NCI-H226 (cell line): ENCODE measurements around the gene LRMDA.

Experiments
- DNase-seq: peaks from one replicate; pipeline ENCODE4 v3.0.0-alpha.2; 2015

LRMDA gene

GRCh38 chr10:75801661-75802060, 370.2 kb downstream of the LRMDA start:
- no peak for DNase-seq

- no peak for DNase-seq
These were observed 371.7 kb downstream of the LRMDA start for GRCh38 chr10:75803121-75803520.

DNA sequence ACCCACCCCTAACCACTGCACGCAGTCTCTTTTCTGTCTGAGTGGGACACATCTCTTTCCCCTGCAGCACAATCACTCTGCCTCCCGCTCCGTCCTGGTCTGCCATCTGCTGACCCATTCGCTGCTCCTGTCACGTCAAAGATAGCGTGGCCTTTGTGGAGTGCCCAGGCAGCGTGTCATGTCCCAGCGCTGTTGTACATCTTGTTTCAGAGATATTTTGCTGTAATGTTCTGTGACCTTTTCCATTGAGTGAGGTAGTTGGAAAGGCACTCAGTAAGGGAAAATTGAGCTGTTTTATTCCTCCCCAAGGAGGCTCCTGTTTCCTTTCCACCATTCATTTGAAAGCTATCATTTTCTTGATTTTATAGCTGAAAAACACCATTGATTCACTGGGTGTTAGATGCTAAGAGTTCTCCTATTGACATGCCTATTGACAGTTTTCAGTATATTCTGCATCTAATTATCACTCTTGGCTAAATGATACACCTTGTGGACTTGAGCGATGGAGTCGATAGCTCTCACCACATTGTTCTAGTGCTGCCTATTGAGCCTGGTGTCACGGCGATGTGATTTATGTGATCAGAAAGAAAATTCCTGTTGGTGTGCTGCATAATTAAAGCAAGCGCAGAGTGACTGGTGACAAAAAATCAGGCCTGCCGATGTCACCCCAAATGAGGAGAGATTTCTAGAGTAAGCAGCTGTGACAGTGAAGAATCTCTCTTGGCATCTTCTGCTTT, 372.6 kb downstream of the LRMDA start:
- no peak for DNase-seq

DNA sequence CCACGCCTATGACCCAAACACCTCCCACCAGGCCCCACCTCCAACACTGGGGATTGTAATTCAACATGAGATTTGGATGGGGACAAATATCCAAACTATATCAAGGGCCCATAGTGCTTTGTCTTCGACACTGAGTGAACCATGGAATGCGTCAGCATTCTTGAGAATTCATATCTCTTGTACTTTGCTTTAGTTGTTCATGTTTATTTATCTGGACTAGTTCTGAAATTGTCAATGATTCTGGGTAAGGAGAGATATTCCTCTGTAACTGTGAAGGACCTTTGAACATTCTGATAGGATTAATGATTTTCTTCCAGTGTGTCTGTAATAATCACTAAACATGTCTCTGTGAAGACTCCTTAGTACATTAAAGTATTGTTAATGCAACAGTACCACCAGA, 374.8 kb downstream of the LRMDA start:
- DNase-seq, result no peak

GRCh38 chr10:75807456-75807855, 376.0 kb downstream of the LRMDA start:
- DNase-seq, result no peak

- DNase-seq, result no peak
These were observed 377.6 kb downstream of the LRMDA start for GRCh38 chr10:75809003-75809402.

DNA sequence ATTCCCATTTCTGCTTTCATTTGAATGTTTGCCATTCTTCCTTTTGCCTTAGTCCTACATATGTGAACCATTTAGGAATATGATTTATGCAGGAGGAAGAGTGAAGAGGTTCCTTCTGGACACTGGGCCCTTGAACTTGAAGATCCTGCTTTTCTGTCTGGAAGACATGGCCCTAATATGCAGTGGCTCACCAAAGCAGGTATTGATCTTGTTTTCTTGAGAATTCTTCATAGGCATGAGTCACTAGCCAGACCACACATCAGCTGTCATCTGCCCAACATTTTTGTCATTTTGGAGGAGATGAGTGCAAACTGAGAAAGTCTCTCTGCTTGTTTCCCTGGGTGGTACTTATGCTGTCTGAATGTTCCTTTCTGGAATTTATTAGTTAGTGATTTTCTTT, 382.6 kb downstream of the LRMDA start:
- DNase-seq, result no peak

DNA sequence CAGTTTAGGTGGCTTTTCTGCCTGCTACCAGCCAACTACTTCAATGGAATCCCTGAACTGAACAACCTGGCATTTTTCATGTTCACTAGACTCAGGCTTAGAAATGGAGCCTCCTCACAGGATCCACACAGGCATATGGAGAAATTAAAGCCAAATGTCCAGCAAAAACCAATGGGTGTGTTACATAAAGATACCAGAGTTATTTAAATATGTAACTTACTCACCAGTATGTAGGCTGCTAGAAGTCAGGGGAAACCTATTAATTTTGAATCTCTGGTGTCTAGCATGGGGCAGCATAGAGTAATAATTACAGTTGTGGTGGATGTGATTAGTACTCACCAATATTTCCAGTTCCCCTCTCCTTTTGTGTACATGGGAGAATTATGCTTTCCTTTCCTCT, 383.6 kb downstream of the LRMDA start:
- no peak for DNase-seq

- DNase-seq, result no peak
These were observed 385.8 kb downstream of the LRMDA start for GRCh38 chr10:75817198-75817597.

DNA sequence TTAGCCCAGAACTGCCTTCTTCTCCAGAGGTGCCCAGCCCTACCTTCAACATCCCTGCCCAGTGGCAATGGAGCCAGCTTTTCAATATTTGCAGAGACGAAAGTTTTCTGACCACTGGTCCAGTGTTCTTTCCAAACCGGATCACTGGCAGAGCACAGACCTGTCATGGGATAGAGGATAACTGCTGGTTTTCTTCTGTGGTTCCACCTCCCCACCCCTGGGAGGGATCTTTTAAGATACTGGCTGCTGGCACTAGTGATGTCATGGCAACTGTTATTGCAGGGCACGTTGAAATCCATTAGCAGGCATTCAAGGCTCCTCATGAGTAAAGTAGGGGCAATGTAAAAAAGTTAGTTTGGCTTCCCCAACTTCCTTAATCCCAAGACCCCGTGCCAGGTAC, 387.1 kb downstream of the LRMDA start:
- no peak for DNase-seq

DNA sequence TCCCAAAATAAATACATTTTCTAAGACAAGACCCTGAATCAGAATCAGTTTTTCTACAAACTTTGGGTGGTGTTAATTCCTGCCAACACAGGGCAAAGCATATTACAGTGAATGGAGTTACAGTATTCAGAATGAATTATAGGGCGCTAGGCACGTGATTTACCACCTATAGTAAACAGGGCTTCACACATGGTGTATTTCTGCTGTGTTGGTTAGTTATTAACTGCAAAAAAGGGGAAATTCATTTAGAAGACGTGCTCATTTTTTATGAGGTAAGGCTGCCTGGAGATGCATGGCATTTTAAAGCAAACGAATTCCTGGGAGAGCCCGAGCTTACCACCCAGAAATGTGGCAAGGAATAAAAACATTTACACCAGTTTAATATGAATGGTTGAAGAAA, 393.8 kb downstream of the LRMDA start:
- DNase-seq, result no peak

DNA sequence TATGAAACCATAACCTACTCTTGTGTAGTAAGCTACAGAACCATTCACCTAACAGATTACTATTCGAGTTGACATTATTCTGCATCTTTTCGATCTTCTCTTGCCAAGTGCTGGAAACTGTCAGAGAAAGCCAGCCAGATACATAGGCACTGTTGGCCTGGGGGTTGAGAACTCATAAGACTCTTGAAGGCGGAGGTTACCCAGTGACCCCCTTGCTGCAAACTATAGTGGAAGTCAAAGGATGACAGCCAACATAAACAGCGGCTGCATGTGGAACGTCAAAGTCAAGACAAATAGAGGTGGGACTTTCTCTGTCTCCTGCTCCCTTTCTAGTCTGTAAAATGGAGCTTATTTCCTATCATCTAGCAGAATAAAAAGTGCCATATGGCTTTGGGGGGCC, 394.2 kb downstream of the LRMDA start:
- no peak for DNase-seq

DNA sequence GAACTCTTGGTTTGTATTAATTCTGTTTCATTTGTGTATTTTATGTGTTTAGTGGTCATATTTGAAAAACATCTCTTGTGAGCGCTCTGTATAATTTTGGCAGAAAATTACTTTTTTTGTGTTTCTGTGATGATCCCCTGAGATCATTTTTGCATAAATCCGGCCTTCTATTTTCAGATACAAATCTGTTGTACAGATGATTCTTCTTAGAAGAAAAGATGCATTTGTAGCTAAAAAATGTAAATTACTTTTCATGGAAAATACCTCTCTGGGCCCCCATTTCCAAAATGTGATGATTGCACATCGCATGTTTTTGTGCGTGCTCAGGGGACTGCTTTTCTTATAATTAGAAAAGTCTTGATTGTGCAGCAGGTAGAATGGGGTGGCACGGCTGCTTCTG, 395.4 kb downstream of the LRMDA start:
- no peak for DNase-seq

GRCh38 chr10:75827587-75828021, 396.2 kb downstream of the LRMDA start:
- DNase-seq, result no peak

GRCh38 chr10:75828413-75828812, 397.0 kb downstream of the LRMDA start:
- DNase-seq, result no peak

- DNase-seq, result no peak
These were observed 404.6 kb downstream of the LRMDA start for GRCh38 chr10:75836064-75836463.

DNA sequence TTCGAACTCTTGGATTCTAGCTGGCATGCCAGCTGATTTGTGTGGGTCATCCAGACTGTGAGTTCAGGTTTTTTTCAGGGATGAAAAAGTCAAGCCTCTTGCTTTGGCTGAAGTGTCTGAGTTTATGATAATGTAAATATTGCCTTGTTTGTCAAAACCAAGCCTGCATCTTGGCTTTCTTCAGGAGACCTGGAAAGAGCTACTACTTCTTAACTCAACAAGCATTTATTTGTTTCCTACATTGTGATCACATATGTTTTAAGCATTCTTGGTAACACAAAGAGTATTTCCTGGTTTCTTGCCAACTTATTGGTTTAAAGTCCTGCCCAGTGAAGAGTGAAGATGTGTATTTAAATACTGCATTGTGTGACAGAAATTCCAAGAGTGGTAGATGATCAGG, 407.1 kb downstream of the LRMDA start:
- DNase-seq, result no peak

DNA sequence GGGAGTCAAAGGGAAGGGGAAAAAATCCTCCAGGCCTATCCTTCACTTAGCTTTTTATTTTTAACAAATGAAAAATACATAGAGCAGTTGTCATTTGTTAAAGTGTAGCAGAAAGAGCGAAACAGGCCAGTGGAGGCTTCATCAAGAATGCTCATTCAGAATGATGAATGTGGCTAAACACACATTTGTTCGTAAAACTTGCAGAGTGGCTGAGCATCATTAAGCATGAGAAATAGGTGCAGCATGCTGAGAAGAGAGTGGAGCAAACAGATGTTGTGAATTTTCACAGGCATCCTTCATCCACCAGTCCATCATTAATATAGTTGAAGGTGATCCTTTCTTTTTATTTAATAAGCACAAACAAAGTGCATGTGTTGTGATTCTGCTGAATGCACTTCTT, 407.6 kb downstream of the LRMDA start:
- DNase-seq, result no peak

DNA sequence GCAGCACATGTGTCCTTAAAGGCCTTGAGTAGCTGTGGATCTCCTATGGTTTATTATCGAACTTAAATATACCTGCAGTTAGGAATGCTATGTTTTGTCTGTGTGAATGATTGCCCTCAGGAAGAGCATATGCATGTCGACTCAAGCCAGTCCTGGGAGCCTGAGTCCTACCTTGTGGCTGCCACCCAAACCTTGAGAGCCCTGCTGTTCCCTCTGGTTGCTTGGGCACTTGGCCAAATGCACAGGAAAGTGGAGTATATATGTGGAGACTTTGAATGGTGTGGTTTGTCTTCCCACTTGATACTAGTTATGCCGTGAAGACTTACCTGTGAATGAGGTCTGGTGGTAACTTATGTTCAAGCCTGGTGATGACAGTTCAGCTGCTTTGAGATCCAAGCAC, 409.8 kb downstream of the LRMDA start:
- no peak for DNase-seq

DNA sequence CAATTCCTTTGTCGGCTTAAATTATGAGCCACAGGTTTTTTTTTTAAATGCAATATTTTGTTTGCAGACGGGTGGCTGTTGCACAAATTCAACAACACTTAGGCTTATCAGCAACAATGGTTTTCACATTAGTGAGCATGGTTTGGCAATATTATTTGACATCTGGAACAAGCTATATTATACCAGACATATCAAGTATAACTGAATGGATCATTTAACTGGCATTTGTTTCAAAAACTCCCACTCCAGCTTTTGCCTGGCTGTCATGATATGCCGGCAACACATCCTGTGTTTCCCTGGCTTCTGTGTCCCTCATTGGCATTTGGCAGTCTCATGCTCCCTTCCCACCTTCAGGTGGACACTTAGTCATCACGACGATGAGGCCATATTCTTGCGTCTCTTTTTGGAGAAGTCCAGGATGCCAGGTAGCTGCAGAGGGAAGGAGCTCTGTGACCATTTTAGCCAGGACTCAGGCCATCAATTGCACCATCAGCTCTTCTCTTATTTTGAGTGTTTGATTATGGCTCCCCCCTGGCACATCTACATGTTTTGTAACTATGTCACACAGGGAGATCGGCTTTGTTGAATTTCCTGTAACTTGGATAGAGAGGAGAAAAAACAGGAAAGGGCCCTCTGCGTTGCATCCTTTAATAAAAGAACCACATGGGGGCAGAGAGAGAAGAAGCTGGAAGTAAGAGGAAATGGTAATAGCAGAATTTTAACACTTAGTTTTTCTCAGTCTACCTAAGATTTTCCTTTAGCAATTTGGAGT, 413.9 kb downstream of the LRMDA start:
- DNase-seq, result no peak

DNA sequence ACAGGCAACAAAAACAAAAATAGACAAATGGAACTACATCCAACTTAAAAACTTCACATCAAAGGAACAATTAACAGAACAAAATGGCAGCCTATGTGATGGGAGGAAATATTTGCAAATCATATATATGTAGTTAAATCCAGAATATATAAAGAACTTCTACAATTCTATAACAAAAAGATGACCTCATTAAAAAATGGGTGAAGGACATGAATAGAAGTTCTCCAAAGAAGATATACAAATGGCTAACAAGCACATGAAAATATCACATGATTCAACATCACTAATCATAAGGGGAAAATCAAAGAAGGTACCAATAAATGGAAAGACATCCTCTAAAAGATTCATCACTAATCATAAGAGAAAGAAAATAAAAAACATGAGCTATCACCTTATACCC, 416.1 kb downstream of the LRMDA start:
- DNase-seq, result no peak

GRCh38 chr10:75851580-75852345, 420.3 kb downstream of the LRMDA start:
- no peak for DNase-seq

DNA sequence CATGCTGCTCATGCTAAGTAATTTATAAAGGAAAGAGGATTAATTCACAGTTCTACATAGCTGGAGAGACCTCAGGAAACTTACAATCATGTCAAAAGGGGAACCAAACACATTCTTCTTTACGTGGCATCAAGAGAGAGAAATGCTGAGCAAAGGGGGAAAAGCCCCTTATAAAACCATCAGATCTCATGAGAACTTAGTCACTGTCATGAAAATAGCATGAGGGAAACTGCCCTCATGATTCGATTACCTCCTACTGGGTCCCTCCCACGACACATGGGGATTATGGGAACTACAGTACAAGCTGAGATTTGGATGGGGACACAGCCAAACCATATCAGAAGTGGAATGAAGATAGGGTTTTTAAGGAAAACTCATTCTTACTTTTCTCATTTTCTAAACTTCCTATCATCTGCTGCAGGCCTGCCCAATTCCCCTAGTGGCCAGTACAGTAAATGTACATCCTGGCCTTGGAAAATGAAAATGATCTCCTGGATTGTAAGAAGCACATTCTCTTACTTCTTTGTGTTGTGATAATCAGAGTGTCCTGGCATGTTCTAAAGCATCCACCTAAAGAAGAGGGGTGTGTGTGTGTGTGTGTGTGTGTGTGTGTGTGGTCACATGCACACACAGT, 421.5 kb downstream of the LRMDA start:
- DNase-seq, result no peak
